PC-3 (cell line): Measurements from ENCODE around the gene OBP2B.

Experiments used
- CTCF ChIP-seq: fragments of 300-600 bp; sonication (generic); conservative IDR thresholded peaks from 2 replicates; pipeline ENCODE4 v1.5.1; 2017; ENCODE audit warnings: antibody characterized with exemption, low read depth, mild to moderate bottlenecking, low read length
- EZH2 ChIP-seq: fragments of 300-600 bp; sonication (generic); IDR thresholded peaks from one replicate; pipeline ENCODE4 v1.6.1; 2017; ENCODE audit warnings: antibody characterized with exemption, mild to moderate bottlenecking, low read length; ENCODE audit not compliant: unreplicated experiment

DNA sequence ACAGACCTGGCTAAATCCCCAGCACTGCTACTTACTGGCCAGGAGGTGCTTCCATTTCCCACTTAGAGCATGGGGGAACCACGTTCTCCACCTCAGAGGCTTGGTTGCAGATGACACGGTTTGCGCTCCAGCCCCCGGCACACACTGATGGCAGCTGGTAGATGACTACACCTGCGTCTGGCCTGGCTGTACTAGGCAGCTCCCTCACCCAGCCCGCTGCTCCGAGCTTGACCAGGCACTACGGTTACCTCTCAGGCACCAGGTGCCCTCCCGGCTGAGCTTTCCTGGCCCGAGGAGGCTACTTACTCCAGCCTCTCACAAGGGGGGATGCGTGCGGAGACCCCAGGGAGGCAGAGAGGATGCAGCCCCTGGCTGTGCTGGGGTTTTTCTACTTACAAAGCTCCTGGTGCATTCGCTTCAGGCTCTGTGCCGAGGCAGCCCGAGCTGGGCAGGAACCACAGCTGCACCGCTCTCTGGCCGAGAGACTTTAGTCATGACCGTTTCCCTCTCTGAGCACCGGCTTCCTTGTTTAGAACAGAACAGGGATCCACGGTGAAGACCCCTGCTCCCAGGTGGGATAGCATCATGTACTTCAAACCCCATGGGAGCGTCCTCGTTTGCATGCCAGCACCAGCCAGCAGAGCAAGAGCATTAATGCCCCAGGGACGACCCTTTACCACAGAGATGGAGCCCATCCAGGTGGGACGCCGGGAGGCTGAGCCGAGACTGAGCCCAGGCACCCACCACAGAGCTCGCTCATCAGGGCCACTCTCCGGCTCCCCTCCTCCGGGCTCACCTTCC, 37.7 kb downstream of the OBP2B start:
- no peak for TF ChIP-seq CTCF
- no peak for TF ChIP-seq EZH2
